B cell (primary cell): ENCODE data around the gene EGFL8.

Source experiments
- EZH2 ChIP-seq: IDR thresholded peaks from 2 replicates; pipeline ENCODE4 v1.6.1; 2012; ENCODE audit warnings: borderline replicate concordance, low read depth, mild to moderate bottlenecking, moderate library complexity, low read length; ENCODE audit not compliant: insufficient read depth, poor library complexity, severe bottlenecking
- TF ChIP-seq, protein P1 (sequence below): fragments of 200-600 bp; IDR thresholded peaks from one replicate; pipeline ENCODE4 v1.8.0; 2022; ENCODE audit warnings: antibody characterized with exemption, mild to moderate bottlenecking

GRCh38 chr6:32126880-32127279 lies 37.5 kb upstream of the EGFL8 start:
- TF ChIP-seq, protein P1, sequence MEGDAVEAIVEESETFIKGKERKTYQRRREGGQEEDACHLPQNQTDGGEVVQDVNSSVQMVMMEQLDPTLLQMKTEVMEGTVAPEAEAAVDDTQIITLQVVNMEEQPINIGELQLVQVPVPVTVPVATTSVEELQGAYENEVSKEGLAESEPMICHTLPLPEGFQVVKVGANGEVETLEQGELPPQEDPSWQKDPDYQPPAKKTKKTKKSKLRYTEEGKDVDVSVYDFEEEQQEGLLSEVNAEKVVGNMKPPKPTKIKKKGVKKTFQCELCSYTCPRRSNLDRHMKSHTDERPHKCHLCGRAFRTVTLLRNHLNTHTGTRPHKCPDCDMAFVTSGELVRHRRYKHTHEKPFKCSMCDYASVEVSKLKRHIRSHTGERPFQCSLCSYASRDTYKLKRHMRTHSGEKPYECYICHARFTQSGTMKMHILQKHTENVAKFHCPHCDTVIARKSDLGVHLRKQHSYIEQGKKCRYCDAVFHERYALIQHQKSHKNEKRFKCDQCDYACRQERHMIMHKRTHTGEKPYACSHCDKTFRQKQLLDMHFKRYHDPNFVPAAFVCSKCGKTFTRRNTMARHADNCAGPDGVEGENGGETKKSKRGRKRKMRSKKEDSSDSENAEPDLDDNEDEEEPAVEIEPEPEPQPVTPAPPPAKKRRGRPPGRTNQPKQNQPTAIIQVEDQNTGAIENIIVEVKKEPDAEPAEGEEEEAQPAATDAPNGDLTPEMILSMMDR = no peak
- TF ChIP-seq EZH2 = no peak
